Caki2 (cell line): ENCODE results near the gene WIPF3. TPM values are rescaled to one million over a fixed set of nuclear protein-coding genes. Genes with fewer than 3 reads are reported as not detected.
A peak's percentile ranks its signal among the peaks of the same experiment; 100 is the strongest.

ENCODE experiments used
- DNase-seq: peaks from one replicate; pipeline ENCODE4 v3.0.0-alpha.2; 2015; ENCODE audit warnings: low read depth
- in situ Hi-C: cut with HindIII; loops from 2 replicates; pipeline ENCODE4 v1.10.0; 2016; ENCODE audit warnings: low sequenced_read_pairs, low pct_unique_long_range_greater_than_20kb, mixed read lengths
- total RNA-seq: library from RNA; depleted of rRNA; stranded (reverse); fragments of >200 nt; shearing (Covaris generic); gene quantifications from 2 replicates; pipeline ENCODE4 v1.2.3, GENCODE V29; 2014; ENCODE audit warnings: low replicate concordance

WIPF3 gene
- total RNA-seq, 1 experiment from 2014 or later, result 0.27 TPM

DNA sequence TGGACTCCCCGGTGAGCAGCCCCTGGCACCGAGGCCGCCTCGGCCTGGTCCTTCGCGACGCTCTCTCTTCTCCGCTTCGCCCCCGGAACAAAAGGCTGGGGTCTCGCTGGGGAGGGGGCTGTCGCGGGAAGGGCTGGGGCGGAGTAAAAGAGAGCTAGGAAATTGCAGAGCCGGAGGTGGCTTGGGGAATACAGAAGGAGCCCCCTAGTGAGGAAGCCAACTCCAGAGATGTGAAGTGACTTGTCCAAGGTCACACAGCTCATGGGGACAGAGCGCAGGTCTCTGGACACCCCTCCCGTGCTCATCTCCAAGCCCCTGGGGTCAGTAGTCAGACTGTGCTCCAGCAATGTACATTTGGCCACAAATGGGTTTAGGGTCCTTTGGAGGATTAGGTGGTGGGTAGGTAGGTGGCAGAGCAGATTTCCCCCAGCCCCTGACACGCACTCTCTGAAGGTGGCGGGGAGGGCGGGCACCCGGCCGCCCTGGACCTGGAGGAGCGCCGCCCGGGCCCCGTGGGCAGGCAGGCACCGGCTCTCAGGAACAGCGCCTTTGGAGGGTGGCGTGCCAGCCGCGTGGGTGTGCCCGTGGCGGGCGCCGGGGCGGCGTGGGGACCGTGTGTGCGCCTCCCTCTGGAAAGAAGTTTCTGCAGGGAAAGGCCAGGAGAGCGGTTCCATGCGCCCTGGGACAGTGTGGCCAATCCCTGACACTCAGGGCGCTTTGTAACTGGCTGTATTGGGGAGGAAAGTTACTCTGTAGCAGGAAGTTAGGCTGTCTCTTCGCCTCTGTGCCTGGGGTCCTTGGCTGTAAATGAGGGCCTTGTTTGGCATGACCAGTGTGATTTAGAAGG is 910 bp downstream of the WIPF3 start:
- peak; percentile 41 for DNase-seq
- in situ Hi-C loops, result no loop called here

- in situ Hi-C loops, result no loop called here
- no peak for DNase-seq
Observed at GRCh38 chr7:29808075-29808801, 1.9 kb downstream of the WIPF3 start.

DNA sequence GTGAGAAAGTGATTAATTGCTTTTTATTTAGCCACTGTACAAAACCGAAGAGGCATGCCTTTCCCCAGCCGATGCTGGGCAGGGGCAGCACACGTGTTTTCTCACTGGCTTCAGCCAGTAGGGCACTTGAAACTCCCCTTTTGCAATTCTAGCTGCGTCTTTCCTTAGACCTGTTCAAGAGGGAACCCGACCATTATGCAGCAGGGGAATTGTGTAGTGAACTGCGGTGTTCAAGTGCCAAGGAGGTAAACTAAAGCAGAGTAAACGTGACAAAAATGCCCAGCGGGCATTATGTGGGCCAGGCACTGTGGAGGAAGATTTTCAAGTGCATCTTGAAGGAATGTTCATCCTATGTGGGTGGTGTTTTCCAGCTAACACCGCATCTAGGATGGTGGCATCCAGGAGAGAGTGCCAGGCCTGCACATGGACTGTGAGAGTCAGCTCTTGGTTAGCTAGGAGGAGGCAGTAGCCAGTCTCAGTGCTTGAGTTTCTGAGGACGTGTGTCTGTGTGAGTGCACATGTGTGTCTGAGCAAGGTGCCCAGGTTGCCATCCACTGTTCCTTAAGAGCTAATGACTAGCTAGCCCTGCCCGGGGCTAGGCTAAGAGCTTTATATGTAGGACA is 3.3 kb downstream of the WIPF3 start:
- DNase-seq, result no peak
- in situ Hi-C loops, result no loop called here

DNA sequence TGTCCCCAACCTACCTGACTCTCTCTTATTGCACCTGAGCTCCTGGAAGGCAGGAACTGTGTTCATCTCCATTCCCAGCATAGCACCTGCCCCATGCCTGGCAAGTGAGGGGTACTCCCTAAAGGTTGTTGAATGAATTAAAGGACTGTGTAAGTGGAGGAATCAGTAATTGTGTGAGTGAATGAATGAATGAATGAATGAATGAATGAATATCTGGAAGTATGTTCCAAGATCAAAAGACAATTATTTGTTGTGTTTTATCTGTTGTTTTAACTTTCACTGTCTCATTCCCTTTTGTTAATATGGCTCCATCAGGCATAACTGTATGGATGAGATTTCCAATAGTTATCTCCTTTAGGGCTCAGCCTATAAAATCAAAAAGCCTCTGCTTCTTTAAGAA is 4.0 kb downstream of the WIPF3 start:
- in situ Hi-C loops, result no loop called here
- DNase-seq, result no peak

DNA sequence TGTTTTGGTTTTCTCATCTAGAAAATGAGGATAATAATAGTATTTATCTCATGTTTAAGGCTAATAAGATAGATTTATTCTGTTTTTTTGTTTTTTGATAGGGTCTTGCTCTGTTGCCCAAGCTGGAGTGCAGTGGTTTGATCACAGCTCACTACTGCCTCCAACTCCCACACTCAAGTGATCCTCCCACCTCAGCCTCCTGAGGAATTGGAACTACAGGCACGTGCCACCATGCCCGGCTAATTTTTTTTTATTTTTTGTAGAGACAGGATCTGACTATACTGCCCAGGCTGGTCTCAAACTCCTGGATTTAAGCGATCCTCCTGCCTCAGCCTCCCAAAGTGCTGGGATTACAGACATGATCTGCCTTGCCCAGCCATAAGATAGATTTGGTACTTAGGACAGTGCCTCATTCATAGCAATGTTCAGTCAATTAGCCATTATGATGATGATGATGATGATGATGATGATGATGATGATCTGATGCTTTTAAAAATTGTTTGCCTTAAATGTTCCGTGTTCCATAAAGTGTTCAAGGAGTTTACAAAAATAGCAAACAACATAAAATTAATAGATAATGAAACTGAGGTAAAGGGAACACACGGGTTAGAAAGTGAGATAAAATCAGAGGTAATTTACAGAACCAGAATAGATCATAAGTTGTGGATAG is 4.6 kb downstream of the WIPF3 start:
- DNase-seq, result no peak
- in situ Hi-C loops, result no loop called here

GRCh38 chr7:29811586-29811985 is 5.3 kb downstream of the WIPF3 start:
- in situ Hi-C loops, result no loop called here
- DNase-seq, result no peak

DNA sequence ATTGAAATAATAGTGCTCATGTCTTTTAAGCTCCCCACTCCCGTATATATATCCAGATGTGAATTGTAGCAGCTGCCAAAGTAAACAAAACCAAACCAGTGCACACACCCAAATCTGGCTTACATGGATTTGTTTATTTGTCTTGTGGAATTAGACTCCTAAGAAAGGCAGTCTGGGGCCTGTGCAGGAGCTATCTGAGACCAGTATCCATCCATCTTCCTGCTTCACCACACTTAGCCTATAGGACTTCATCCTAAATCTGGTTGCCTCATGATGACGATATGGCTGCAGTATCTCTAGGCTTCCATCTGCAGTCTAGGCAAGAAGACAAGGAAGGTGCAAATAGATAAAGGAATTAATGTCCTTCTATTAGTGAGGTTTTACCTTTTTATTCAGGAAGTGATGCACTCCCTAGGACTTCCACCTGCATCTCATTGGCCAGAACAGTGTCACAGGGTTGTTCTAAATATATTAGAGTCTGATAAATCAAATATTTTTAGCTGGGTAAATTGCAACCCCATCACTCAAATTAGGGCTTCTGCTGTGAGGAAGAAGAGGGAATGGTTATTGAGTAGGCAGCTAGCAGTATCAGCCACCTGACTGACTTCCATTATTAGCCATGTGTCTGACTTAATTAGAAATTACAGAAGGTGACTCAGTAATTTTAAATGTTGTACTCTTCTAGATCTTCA is 6.0 kb downstream of the WIPF3 start:
- in situ Hi-C loops, result no loop called here
- no peak for DNase-seq

GRCh38 chr7:29815181-29816105 is 9.1 kb downstream of the WIPF3 start:
- in situ Hi-C loops, result no loop called here

GRCh38 chr7:29818308-29818707 is 12.0 kb downstream of the WIPF3 start:
- in situ Hi-C loops, result no loop called here
- no peak for DNase-seq

More at GRCh38 chr7:29815181-29816105, 9.1 kb downstream of the WIPF3 start:
- peak; percentile 50 for DNase-seq

GRCh38 chr7:29825775-29826529 is 19.6 kb downstream of the WIPF3 start:
- in situ Hi-C loops, result no loop called here
- DNase-seq, result no peak

DNA sequence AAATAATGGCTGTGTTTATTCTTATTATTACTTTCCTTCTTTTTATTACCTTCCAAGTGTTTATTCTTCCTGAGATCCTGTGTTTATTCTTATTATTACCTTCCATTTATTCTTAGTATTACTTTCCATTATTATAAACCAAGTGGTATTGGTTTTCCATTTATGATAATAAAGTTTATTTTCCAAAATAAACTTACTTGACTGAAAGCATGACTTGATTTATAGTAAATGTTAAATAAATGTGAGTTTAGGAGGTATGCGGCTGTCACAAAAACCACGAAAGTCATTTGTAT is 20.2 kb downstream of the WIPF3 start:
- no peak for DNase-seq
- in situ Hi-C loops, result no loop called here

DNA sequence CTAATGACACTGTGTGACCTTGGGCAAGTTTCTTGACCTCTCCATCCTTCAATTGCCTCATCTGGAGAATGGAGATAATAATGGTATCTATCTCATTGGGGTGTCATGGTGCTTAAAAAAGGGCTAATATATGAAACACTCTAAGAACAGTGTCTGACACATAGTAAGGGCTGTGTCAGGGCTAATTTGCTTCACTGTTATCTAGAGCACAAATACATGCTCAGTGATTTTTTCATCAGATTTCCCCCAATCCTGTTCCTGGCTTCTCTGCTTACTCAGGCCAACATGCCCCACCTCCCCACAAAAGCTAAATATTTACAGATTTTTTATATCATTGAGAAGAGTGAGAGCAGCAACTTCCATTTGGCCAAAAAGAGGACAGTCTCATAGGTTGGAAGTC is 20.6 kb downstream of the WIPF3 start:
- in situ Hi-C loops, result no loop called here
- DNase-seq, result no peak

DNA sequence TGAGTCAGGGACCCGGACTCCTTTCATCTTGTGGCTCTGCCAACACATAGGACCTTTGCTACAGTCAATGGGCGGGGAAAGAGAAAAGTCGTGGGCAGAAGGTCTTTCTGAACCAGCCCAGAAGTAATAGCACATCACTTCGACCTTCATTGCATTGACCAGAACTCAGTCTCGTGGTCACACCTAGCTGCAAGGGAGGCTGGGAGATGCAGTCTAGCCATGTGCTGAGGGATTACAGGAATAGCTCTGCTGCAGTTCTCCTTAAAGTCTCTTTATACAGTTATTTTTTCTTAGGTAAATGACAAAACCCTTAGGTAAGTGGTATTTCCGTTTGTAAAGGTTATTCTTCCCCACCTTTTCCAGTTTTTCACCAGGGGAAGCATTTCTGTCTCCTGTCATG is 25.4 kb downstream of the WIPF3 start:
- no peak for DNase-seq
- in situ Hi-C loops, result no loop called here

DNA sequence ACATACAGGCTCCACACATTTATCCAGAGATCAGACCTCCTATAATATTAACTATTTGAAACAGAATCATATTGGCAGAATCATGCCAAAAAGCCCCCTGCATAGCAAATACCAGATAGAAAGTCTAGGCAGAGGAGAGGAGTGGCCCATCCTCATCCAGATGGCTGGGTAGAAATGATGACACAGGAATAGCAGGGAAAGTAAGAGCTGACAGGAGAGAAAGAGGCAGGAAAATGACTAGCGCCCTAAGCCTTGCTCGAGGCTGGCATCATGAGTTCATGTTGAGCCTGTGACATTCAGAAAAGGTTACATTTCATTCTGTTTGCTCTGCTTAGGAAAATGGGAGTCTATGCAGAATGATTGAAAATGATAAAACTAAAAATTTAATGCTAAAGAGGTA is 27.6 kb downstream of the WIPF3 start:
- DNase-seq, result no peak
- in situ Hi-C loops, result no loop called here

GRCh38 chr7:29835718-29836117 is 29.4 kb downstream of the WIPF3 start:
- in situ Hi-C loops, result no loop called here
- DNase-seq, result no peak

- in situ Hi-C loops, result no loop called here
- no peak for DNase-seq
Observed at GRCh38 chr7:29839302-29839701, 33.0 kb downstream of the WIPF3 start.

DNA sequence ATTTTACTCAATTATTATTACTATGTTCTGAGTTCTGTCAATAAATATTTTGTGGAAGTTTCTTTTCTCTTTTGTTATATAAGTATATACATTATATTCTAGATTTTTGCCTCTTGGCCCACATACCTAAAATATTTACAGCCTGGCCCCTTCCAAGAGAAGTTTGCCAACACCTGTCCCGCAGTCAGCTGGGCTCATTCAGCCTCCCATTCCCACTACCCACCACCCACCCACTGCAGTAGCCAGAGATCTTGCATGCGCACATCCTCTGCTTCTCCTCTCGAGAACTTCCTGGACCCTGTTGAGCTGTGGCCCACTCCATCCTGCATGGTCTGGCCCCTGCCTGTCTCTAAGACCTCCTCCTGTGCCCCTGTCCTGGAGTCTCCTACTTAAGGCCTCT is 33.6 kb downstream of the WIPF3 start:
- in situ Hi-C loops, result no loop called here
- no peak for DNase-seq
